HepG2 (cell line): ENCODE results near the gene TBC1D3K. TPM values are rescaled to one million over a fixed set of nuclear protein-coding genes. Genes with fewer than 3 reads are reported as not detected.
A peak's percentile ranks its signal among the peaks of the same experiment; 100 is the strongest.

Source experiments
- ARNT2 ChIP-seq: sonication (generic); formaldehyde crosslinking; IDR thresholded peaks from 2 replicates; pipeline ENCODE4 v1.8.0; 2022; ENCODE audit warnings: mild to moderate bottlenecking, low read depth, missing genetic modification reagents, moderate library complexity
- CBX5 ChIP-seq: sonication (generic); formaldehyde crosslinking; IDR thresholded peaks from 2 replicates; pipeline ENCODE4 v1.4.0; 2020; ENCODE audit warnings: missing genetic modification reagents, borderline replicate concordance
- ELF4 ChIP-seq: sonication (generic); formaldehyde crosslinking; IDR thresholded peaks from 2 replicates; pipeline ENCODE4 v1.5.0; 2020; ENCODE audit warnings: missing genetic modification reagents, mild to moderate bottlenecking, moderate library complexity, borderline replicate concordance
- GPN1 ChIP-seq: sonication (generic); formaldehyde crosslinking; IDR thresholded peaks from 2 replicates; pipeline ENCODE4 v1.5.1; 2020; ENCODE audit warnings: missing genetic modification reagents, borderline replicate concordance
- HINFP ChIP-seq: sonication (generic); formaldehyde crosslinking; IDR thresholded peaks from 2 replicates; pipeline ENCODE4 v1.4.0; 2020; ENCODE audit warnings: low read depth, mild to moderate bottlenecking, missing genetic modification reagents
- MBNL3 ChIP-seq: fragments of 250-450 bp; sonication (Bioruptor Pico); conservative IDR thresholded peaks from 2 replicates; pipeline ENCODE4 v1.8.0; 2022; ENCODE audit warnings: mild to moderate bottlenecking, inconsistent platforms
- MEIS2 ChIP-seq: sonication (generic); formaldehyde crosslinking; IDR thresholded peaks from 2 replicates; pipeline ENCODE4 v1.9.0; 2021; ENCODE audit warnings: mild to moderate bottlenecking, missing genetic modification reagents
- MTA1 ChIP-seq: sonication (generic); formaldehyde crosslinking; IDR thresholded peaks from 2 replicates; pipeline ENCODE4 v1.4.0; 2020; ENCODE audit warnings: missing genetic modification reagents, mild to moderate bottlenecking, borderline replicate concordance
- NCOA5 ChIP-seq: sonication (generic); formaldehyde crosslinking; IDR thresholded peaks from 2 replicates; pipeline ENCODE4 v1.4.0; 2020; ENCODE audit warnings: missing genetic modification reagents
- NR2C2 ChIP-seq: sonication (generic); formaldehyde crosslinking; IDR thresholded peaks from 2 replicates; pipeline ENCODE4 v1.4.0; 2020; ENCODE audit warnings: missing genetic modification reagents, mild to moderate bottlenecking, moderate library complexity, borderline replicate concordance
- POLR2G ChIP-seq: fragments of 200-400 bp; formaldehyde crosslinking; IDR thresholded peaks from 2 replicates; pipeline ENCODE4 v1.6.1; 2018; ENCODE audit warnings: mild to moderate bottlenecking, low read depth, low read length, moderate library complexity
- RFXANK ChIP-seq: IDR thresholded peaks from 2 replicates; pipeline ENCODE4 v1.6.1; 2016
- SP140L ChIP-seq: sonication (generic); formaldehyde crosslinking; IDR thresholded peaks from 2 replicates; pipeline ENCODE4 v1.4.0; 2020; ENCODE audit warnings: missing genetic modification reagents, borderline replicate concordance
- SP5 ChIP-seq: IDR thresholded peaks from 2 replicates; pipeline ENCODE4 v1.6.1; 2016; ENCODE audit warnings: low read depth, borderline replicate concordance
- ZFP36 ChIP-seq: fragments of 150-350 bp; IDR thresholded peaks from 2 replicates; pipeline ENCODE4 v1.6.1; 2018; ENCODE audit warnings: borderline replicate concordance, low read length, low read depth; ENCODE audit not compliant: partially characterized antibody
- ZFP36L2 ChIP-seq: sonication (generic); formaldehyde crosslinking; IDR thresholded peaks from 2 replicates; pipeline ENCODE4 v1.4.0; 2020; ENCODE audit warnings: missing genetic modification reagents
- ZNF234 ChIP-seq: sonication (generic); formaldehyde crosslinking; conservative IDR thresholded peaks from 2 replicates; pipeline ENCODE4 v1.5.1; 2020; ENCODE audit warnings: mild to moderate bottlenecking, missing genetic modification reagents
- ZNF251 ChIP-seq: sonication (generic); formaldehyde crosslinking; IDR thresholded peaks from 2 replicates; pipeline ENCODE4 v1.9.0; 2021; ENCODE audit warnings: mild to moderate bottlenecking, missing genetic modification reagents
- ZNF557 ChIP-seq: sonication (generic); formaldehyde crosslinking; IDR thresholded peaks from 2 replicates; pipeline ENCODE4 v1.4.0; 2020; ENCODE audit warnings: missing genetic modification reagents
- ZNF773 ChIP-seq: sonication (generic); formaldehyde crosslinking; IDR thresholded peaks from 2 replicates; pipeline ENCODE4 v1.4.0; 2020; ENCODE audit warnings: missing genetic modification reagents, borderline replicate concordance
- ZNF782 ChIP-seq: sonication (generic); formaldehyde crosslinking; IDR thresholded peaks from 2 replicates; pipeline ENCODE4 v1.4.0; 2020; ENCODE audit warnings: missing genetic modification reagents, mild to moderate bottlenecking, borderline replicate concordance
- ZSCAN22 ChIP-seq: sonication (generic); formaldehyde crosslinking; IDR thresholded peaks from 2 replicates; pipeline ENCODE4 v1.4.0; 2020; ENCODE audit warnings: mild to moderate bottlenecking, missing genetic modification reagents
- polyA plus RNA-seq, 8 experiments: library from polyadenylated mRNA; depleted of rRNA in 3 of 8; stranded (reverse) in 7 of 8; unstranded in 1 of 8; fragments of >200 nt; fragmentation: Illumina TruSeq in 4 of 8; extraction: Trizol in 4 of 8; gene quantifications; 2 replicates each; pipeline versions ENCODE4 v1.2.1 to v1.2.3, GENCODE V29; 2011 to 2016; ENCODE audit warnings: low read depth in 4 of 8, missing spikeins in 1 of 8, mixed read lengths in 1 of 8; ENCODE audit not compliant: insufficient read depth in 1 of 8
- total RNA-seq, 5 experiments: library from RNA; depleted of rRNA; stranded (reverse); fragments of >200 nt; fragmentation: Illumina TruSeq; extraction: Trizol; gene quantifications; 2 replicates each; pipeline ENCODE4 v1.2.3, GENCODE V29; 2016; ENCODE audit warnings: low read depth in 1 of 5
- TF ChIP-seq, protein P1 (sequence below): sonication (generic); formaldehyde crosslinking; IDR thresholded peaks from 2 replicates; pipeline ENCODE4 v1.4.0; 2020; ENCODE audit warnings: missing genetic modification reagents
- TF ChIP-seq, protein P2 (sequence below): sonication (generic); formaldehyde crosslinking; IDR thresholded peaks from 2 replicates; pipeline ENCODE4 v1.5.0; 2020; ENCODE audit warnings: mild to moderate bottlenecking, missing genetic modification reagents
- TF ChIP-seq, protein P3 (sequence below): sonication (generic); formaldehyde crosslinking; IDR thresholded peaks from 2 replicates; pipeline ENCODE4 v1.4.0; 2020; ENCODE audit warnings: missing genetic modification reagents, mild to moderate bottlenecking, borderline replicate concordance

The TBC1D3K gene
- total and polyA plus RNA-seq, 2 of the 13 experiments (the other 11 are each of a cell fraction or from before 2014, with no cell fraction given): not detected

DNA sequence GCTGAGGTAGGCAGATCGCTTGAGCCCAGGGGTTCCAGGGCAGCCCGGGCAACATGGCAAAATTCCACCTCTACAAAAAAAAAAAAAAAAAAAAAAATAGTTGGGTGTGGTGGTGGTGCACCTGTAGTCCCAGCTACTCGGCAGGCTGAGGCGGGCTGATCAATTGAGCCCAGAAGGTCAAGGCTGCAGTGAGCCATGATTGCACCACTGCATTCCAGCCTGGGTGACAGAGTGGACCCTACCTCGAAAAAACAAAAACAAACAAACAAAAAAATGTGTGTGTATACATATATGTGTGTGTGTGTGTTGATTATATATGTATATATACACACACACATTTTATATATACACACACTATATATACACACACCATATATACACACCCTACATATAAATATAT lies 39.1 kb upstream of the TBC1D3K start (continued):
- no peak for TF ChIP-seq ZNF234 (CRISPR knock-in tag)
- no peak for TF ChIP-seq NCOA5 (CRISPR knock-in tag)
- TF ChIP-seq ZNF251 (CRISPR knock-in tag): no peak
- TF ChIP-seq ZSCAN22: no peak
- TF ChIP-seq ELF4: no peak
- TF ChIP-seq MTA1 (CRISPR knock-in tag): 0 out of 2 replicates have a peak, but pooled peaks have one; percentile 66
- TF ChIP-seq SP5 (CRISPR knock-in tag): no peak
- TF ChIP-seq GPN1 (CRISPR knock-in tag): no peak
- TF ChIP-seq, protein P1, sequence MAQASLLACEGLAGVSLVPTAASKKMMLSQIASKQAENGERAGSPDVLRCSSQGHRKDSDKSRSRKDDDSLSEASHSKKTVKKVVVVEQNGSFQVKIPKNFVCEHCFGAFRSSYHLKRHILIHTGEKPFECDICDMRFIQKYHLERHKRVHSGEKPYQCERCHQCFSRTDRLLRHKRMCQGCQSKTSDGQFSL (CRISPR knock-in tag): no peak
- TF ChIP-seq CBX5 (CRISPR knock-in tag): 0 out of 2 replicates have a peak, but pooled peaks have one; percentile 27
- no peak for TF ChIP-seq POLR2G
- no peak for TF ChIP-seq SP140L (CRISPR knock-in tag)
- no peak for TF ChIP-seq HINFP (CRISPR knock-in tag)
- no peak for TF ChIP-seq MBNL3 (CRISPR knock-in tag)
- peak; percentile 78 for TF ChIP-seq NR2C2 (CRISPR knock-in tag)
- no peak for TF ChIP-seq RFXANK (CRISPR knock-in tag)
- TF ChIP-seq ZFP36: no peak
- TF ChIP-seq, protein P2, sequence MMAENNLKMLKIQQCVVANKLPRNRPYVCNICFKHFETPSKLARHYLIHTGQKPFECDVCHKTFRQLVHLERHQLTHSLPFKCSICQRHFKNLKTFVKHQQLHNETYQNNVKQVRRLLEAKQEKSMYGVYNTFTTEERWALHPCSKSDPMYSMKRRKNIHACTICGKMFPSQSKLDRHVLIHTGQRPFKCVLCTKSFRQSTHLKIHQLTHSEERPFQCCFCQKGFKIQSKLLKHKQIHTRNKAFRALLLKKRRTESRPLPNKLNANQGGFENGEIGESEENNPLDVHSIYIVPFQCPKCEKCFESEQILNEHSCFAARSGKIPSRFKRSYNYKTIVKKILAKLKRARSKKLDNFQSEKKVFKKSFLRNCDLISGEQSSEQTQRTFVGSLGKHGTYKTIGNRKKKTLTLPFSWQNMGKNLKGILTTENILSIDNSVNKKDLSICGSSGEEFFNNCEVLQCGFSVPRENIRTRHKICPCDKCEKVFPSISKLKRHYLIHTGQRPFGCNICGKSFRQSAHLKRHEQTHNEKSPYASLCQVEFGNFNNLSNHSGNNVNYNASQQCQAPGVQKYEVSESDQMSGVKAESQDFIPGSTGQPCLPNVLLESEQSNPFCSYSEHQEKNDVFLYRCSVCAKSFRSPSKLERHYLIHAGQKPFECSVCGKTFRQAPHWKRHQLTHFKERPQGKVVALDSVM (CRISPR knock-in tag): no peak
- no peak for TF ChIP-seq ARNT2
- no peak for TF ChIP-seq ZNF773 (CRISPR knock-in tag)
- TF ChIP-seq ZNF782 (CRISPR knock-in tag): no peak
- no peak for TF ChIP-seq ZNF557 (CRISPR knock-in tag)
- TF ChIP-seq, protein P3, sequence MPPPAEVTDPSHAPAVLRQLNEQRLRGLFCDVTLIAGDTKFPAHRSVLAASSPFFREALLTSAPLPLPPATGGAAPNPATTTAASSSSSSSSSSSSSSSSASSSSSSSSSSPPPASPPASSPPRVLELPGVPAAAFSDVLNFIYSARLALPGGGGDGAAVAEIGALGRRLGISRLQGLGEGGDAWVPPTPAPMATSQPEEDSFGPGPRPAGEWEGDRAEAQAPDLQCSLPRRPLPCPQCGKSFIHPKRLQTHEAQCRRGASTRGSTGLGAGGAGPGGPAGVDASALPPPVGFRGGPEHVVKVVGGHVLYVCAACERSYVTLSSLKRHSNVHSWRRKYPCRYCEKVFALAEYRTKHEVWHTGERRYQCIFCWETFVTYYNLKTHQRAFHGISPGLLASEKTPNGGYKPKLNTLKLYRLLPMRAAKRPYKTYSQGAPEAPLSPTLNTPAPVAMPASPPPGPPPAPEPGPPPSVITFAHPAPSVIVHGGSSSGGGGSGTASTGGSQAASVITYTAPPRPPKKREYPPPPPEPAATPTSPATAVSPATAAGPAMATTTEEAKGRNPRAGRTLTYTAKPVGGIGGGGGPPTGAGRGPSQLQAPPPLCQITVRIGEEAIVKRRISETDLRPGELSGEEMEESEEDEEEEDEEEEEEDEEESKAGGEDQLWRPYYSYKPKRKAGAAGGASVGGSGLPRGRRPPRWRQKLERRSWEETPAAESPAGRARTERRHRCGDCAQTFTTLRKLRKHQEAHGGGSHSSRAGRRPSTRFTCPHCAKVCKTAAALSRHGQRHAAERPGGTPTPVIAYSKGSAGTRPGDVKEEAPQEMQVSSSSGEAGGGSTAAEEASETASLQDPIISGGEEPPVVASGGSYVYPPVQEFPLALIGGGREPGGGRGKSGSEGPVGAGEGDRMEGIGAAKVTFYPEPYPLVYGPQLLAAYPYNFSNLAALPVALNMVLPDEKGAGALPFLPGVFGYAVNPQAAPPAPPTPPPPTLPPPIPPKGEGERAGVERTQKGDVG (CRISPR knock-in tag): no peak
- no peak for TF ChIP-seq ZFP36L2 (CRISPR knock-in tag)
- TF ChIP-seq MEIS2 (CRISPR knock-in tag): peak; percentile 73; the same call in 1 of the 2 replicates
